HepG2 (cell line): ENCODE measurements around the gene GNAL. TPM values are rescaled to one million over a fixed set of nuclear protein-coding genes. Genes with fewer than 3 reads are reported as not detected.

Experiments
- ATAC-seq: fragments of 200-7000 bp; cut with Tn5 transposase; 3 replicates; pipeline ENCODE4 v1.9.1; 2020; ENCODE audit warnings: mild to moderate bottlenecking, moderate library complexity
- BruUV-seq: library from RNA; stranded (reverse); fragments of 400-500 nt; replicated peaks from 2 replicates; lab custom pipeline; 2021; lab: Mats Ljungman, UMichigan
- CTCF ChIA-PET: fragments of 300-600 bp; formaldehyde crosslinking; extraction: SDS; loops from one replicate; lab custom pipeline; 2021; ENCODE audit warnings: low total read pairs, inconsistent platforms, low intra/inter-chr PET ratio; lab: Yijun Ruan, JAX
- POLR2A ChIA-PET: fragments of 350-600 bp; sonication (Branson Sonifier 250); formaldehyde crosslinking; loops from one replicate; lab custom pipeline; 2020; ENCODE audit warnings: antibody characterized with exemption, inconsistent platforms; lab: Yijun Ruan, JAX
- DNase-seq: peaks from one replicate; pipeline ENCODE4 v3.0.0-alpha.2; 2015; ENCODE audit warnings: low spot score
- FAIRE-seq: peaks from 3 replicates; lab custom pipeline; 2011; peaks lifted over from hg19 to GRCh38; lab: Jason Lieb, UNC
- H2AFZ ChIP-seq: one replicate; pipeline ENCODE4 v1.6.1; 2011; ENCODE audit warnings: low read length, inconsistent platforms
- H3K27ac ChIP-seq: fragments of 300-600 bp; 3 replicates; pipeline ENCODE4 v1.8.0; 2011; ENCODE audit warnings: mixed run types, mild to moderate bottlenecking, mixed read lengths, low read length, inconsistent platforms; ENCODE audit not compliant: insufficient read depth; ENCODE audit errors: extremely low read length
- H3K27me3 ChIP-seq, 2 experiments: fragments of 200-600 bp in 1 of 2; 2 replicates in 1 of 2; 3 replicates in 1 of 2; pipeline versions ENCODE4 v1.6.0 to v1.8.0; 2011; ENCODE audit warnings: low read length in 2 of 2, mild to moderate bottlenecking in 2 of 2, moderate library complexity in 2 of 2, inconsistent platforms in 1 of 2; ENCODE audit not compliant: insufficient read depth in 2 of 2, control insufficient read depth in 1 of 2
- H3K36me3 ChIP-seq, 2 experiments: fragments of 200-600 bp in 1 of 2; replicated peaks in 1 of 2; 2 replicates in 1 of 2; 3 replicates in 1 of 2; pipeline versions ENCODE4 v1.5.1 to v1.8.0; 2011; ENCODE audit warnings: low read length in 2 of 2, inconsistent platforms in 1 of 2; ENCODE audit not compliant: insufficient read depth in 2 of 2, control insufficient read depth in 1 of 2
- H3K4me1 ChIP-seq: 2 replicates; pipeline ENCODE4 v1.5.1; 2012; ENCODE audit warnings: low read length, inconsistent platforms; ENCODE audit not compliant: insufficient read depth
- H3K4me2 ChIP-seq: 2 replicates; pipeline ENCODE4 v1.6.0; 2011; ENCODE audit warnings: low read depth, low read length, inconsistent platforms
- H3K4me3 ChIP-seq, 3 experiments: fragments of 200-600 bp in 1 of 3; sonication (generic), shearing (Covaris generic) in 1 of 3; replicated peaks in 1 of 3; 2 replicates each; pipeline ENCODE4 v1.5.1; 2011 to 2016; ENCODE audit warnings: low read length in 3 of 3, inconsistent platforms in 2 of 3, low read depth in 2 of 3, mild to moderate bottlenecking in 2 of 3, control low read depth in 1 of 3, mixed read lengths in 1 of 3; ENCODE audit not compliant: insufficient read depth in 1 of 3
- H3K79me2 ChIP-seq: one replicate; pipeline ENCODE4 v1.6.1; 2011; ENCODE audit warnings: low read length, inconsistent platforms; ENCODE audit not compliant: insufficient read depth
- H3K9ac ChIP-seq: 2 replicates; pipeline ENCODE4 v1.6.0; 2011; ENCODE audit warnings: mild to moderate bottlenecking, low read depth, low read length, inconsistent platforms; ENCODE audit not compliant: insufficient read depth
- H3K9me3 ChIP-seq: 2 replicates; pipeline ENCODE4 v1.5.1; 2012; ENCODE audit warnings: mild to moderate bottlenecking, low read length
- H4K20me1 ChIP-seq: 2 replicates; pipeline ENCODE4 v1.6.0; 2011; ENCODE audit warnings: inconsistent platforms, mild to moderate bottlenecking, low read length, moderate library complexity; ENCODE audit not compliant: insufficient read depth
- CENPX ChIP-seq: sonication (generic); formaldehyde crosslinking; IDR thresholded peaks from 2 replicates; pipeline ENCODE4 v1.9.0; 2021; ENCODE audit warnings: mild to moderate bottlenecking, missing genetic modification reagents, moderate library complexity
- FOSL2 ChIP-seq: sonication (generic); formaldehyde crosslinking; IDR thresholded peaks from 2 replicates; pipeline ENCODE4 v1.4.0; 2020; ENCODE audit warnings: missing genetic modification reagents
- FOXK1 ChIP-seq: sonication (generic); formaldehyde crosslinking; IDR thresholded peaks from 2 replicates; pipeline ENCODE4 v1.4.0; 2020; ENCODE audit warnings: low read depth, missing genetic modification reagents, borderline replicate concordance
- FOXP1 ChIP-seq, 2 experiments: fragments of 450-650 bp in 1 of 2; IDR thresholded peaks; 2 replicates each; pipeline ENCODE4 v1.6.1; 2017 to 2018; ENCODE audit warnings: antibody characterized with exemption in 1 of 2
- HNF4G ChIP-seq, 2 experiments: sonication (generic) in 1 of 2; formaldehyde crosslinking in 1 of 2; IDR thresholded peaks; 2 replicates each; pipeline versions ENCODE4 v1.4.0 to v1.6.1; 2011 to 2020; ENCODE audit warnings: borderline replicate concordance in 2 of 2, low read depth in 2 of 2, mild to moderate bottlenecking in 2 of 2, low read length in 1 of 2, missing genetic modification reagents in 1 of 2, moderate library complexity in 1 of 2
- HNRNPK ChIP-seq: fragments of 200-400 bp; formaldehyde crosslinking; IDR thresholded peaks from 2 replicates; pipeline ENCODE4 v1.6.1; 2018; ENCODE audit warnings: low read length, low read depth, moderate library complexity, mild to moderate bottlenecking; ENCODE audit not compliant: poor library complexity, severe bottlenecking
- KDM2A ChIP-seq: sonication (generic); formaldehyde crosslinking; IDR thresholded peaks from 2 replicates; pipeline ENCODE4 v1.4.0; 2020; ENCODE audit warnings: low read depth, missing genetic modification reagents, borderline replicate concordance
- ZNF644 ChIP-seq: IDR thresholded peaks from 2 replicates; pipeline ENCODE4 v1.6.1; 2016; ENCODE audit warnings: low read depth
- ZNF646 ChIP-seq: sonication (generic); formaldehyde crosslinking; IDR thresholded peaks from 2 replicates; pipeline ENCODE4 v1.9.0; 2021; ENCODE audit warnings: mild to moderate bottlenecking, missing genetic modification reagents
- ZNF687 ChIP-seq: sonication (generic); formaldehyde crosslinking; IDR thresholded peaks from 2 replicates; pipeline ENCODE4 v1.5.1; 2020; ENCODE audit warnings: mild to moderate bottlenecking, missing genetic modification reagents, moderate library complexity
- ZNF773 ChIP-seq: sonication (generic); formaldehyde crosslinking; IDR thresholded peaks from 2 replicates; pipeline ENCODE4 v1.4.0; 2020; ENCODE audit warnings: missing genetic modification reagents, borderline replicate concordance
- ZNF878 ChIP-seq: sonication (generic); formaldehyde crosslinking; IDR thresholded peaks from 2 replicates; pipeline ENCODE4 v1.8.1; 2023; ENCODE audit warnings: mild to moderate bottlenecking, missing genetic modification reagents, moderate library complexity
- WGBS: methylation state at CpG from one replicate; pipeline ENCODE4 v1.1.6; 2017; ENCODE audit warnings: low lambda C conversion rate; 5-methylcytosine and 5-hydroxymethylcytosine counted together
- in situ Hi-C: cut with HindIII; loops from 2 replicates; pipeline ENCODE4 v1.10.0; 2017; ENCODE audit warnings: low pct_unique_long_range_greater_than_20kb; ENCODE audit not compliant: extremely low pct_ligation_motif_present
- intact Hi-C: fragments of 100-400 bp; cut with micrococcal nuclease; formaldehyde crosslinking; loops from one replicate; pipeline ENCODE4 v1.10.0; 2022; ENCODE audit not compliant: unreplicated experiment
- polyA plus RNA-seq, 8 experiments: library from polyadenylated mRNA; depleted of rRNA in 3 of 8; stranded (reverse) in 7 of 8; unstranded in 1 of 8; fragments of >200 nt; fragmentation: Illumina TruSeq in 4 of 8; extraction: Trizol in 4 of 8; gene quantifications; 2 replicates each; pipeline versions ENCODE4 v1.2.1 to v1.2.3, GENCODE V29; 2011 to 2016; ENCODE audit warnings: low read depth in 4 of 8, missing spikeins in 1 of 8, mixed read lengths in 1 of 8; ENCODE audit not compliant: insufficient read depth in 1 of 8
- total RNA-seq, 5 experiments: library from RNA; depleted of rRNA; stranded (reverse); fragments of >200 nt; fragmentation: Illumina TruSeq; extraction: Trizol; gene quantifications; 2 replicates each; pipeline ENCODE4 v1.2.3, GENCODE V29; 2016; ENCODE audit warnings: low read depth in 1 of 5

Gene GNAL
- total and polyA plus RNA-seq, 2 of the 13 experiments (the other 11 are each of a cell fraction or from before 2014, with no cell fraction given) = 0.87 to 1.4 TPM

GRCh38 chr18:11861583-11862288 lies 172.7 kb downstream of the GNAL start:
- 70% methylated on average over 18 of the region's 20 CpGs for WGBS
- H4K20me1 ChIP-seq = no peaks in the 10 kb centered on the region
- FAIRE-seq (peak; percentile 83), ATAC-seq (peak; percentile 36; the same call in 2 of the 3 replicates), DNase-seq (peak; percentile 66)
- no peak overlapping the region for H2AFZ ChIP-seq
- no peak overlapping the region for H3K27ac ChIP-seq
- no TSS peak for BruUV-seq
- ChIA-PET POLR2A (interaction anchor here (0.9 to 1.6 kb wide), 2 partner anchors 11 to 24 kb away, joined by 3 to 5 read pairs; no protein-coding TSS in a partner anchor), CTCF (no interaction called here)
- H3K79me2 ChIP-seq = no peaks in the 10 kb centered on the region
- intact Hi-C loops = no loop called here
- no peak overlapping the region for H3K4me2 ChIP-seq
- H3K4me3 ChIP-seq = no peak overlapping the region
- no peaks in the 10 kb centered on the region for H3K36me3 ChIP-seq
- H3K27me3 ChIP-seq = no peaks in the 10 kb centered on the region
- H3K9me3 ChIP-seq = no peaks in the 10 kb centered on the region
- H3K4me1 ChIP-seq = peaks cover 64% of the 10 kb centered on the region
- no peak overlapping the region for H3K9ac ChIP-seq
- in situ Hi-C loops = no loop called here
- TF ChIP-seq FOXP1 (IDR thresholded peaks at IDR 0.05) (peak; percentile 24; the same call in 1 of the 2 replicates), FOXP1 (CRISPR knock-in tag; IDR thresholded peaks at IDR 0.05) (peak; percentile 31; the same call in 1 of the 2 replicates), ZNF878 (CRISPR knock-in tag) (no peak), ZNF646 (CRISPR knock-in tag) (peak; percentile 93), KDM2A (CRISPR knock-in tag) (0 out of 2 replicates have a peak, but pooled peaks have one; percentile 17), HNF4G (IDR thresholded peaks at IDR 0.05; ENCODE audit: borderline replicate concordance, low read depth, low read length) (no peak), HNF4G (CRISPR knock-in tag; IDR thresholded peaks at IDR 0.05; ENCODE audit: borderline replicate concordance, low read depth) (no peak), ZNF773 (CRISPR knock-in tag) (no peak), ZNF644 (CRISPR knock-in tag) (0 out of 2 replicates have a peak, but pooled peaks have one; percentile 28), HNRNPK (no peak), FOXK1 (CRISPR knock-in tag) (peak; percentile 32; the same call in 1 of the 2 replicates), FOSL2 (peak; percentile 40; the same call in 1 of the 2 replicates), CENPX (CRISPR knock-in tag) (no peak), ZNF687 (CRISPR knock-in tag) (peak; percentile 19; the same call in 1 of the 2 replicates)
